Measurements from ENCODE around the gene WNT1. TPM values are rescaled to one million over a fixed set of nuclear protein-coding genes. Genes with fewer than 3 reads are reported as not detected.

WNT1 gene
- total and polyA plus RNA-seq, 10 of the 15 experiments (the other 5 are each of a cell fraction or from before 2014, with no cell fraction given) = not detected

- no peak for TF ChIP-seq ZBTB11 (CRISPR knock-in tag; IDR thresholded peaks at IDR 0.05)
- no peak for TF ChIP-seq SREBF2 (IDR thresholded peaks at IDR 0.05; ENCODE audit: low read length)
- no peak for TF ChIP-seq PAX5 (IDR thresholded peaks at IDR 0.05; ENCODE audit: borderline replicate concordance, low read depth, low read length)
- no peak for TF ChIP-seq SP1 (IDR thresholded peaks at IDR 0.05; ENCODE audit: low read depth, low read length)
- TF ChIP-seq DPF2 (IDR thresholded peaks at IDR 0.05) = peak; percentile 80
- no peak for TF ChIP-seq CHD4 (IDR thresholded peaks at IDR 0.05)
- TF ChIP-seq BCL3 (IDR thresholded peaks at IDR 0.05; ENCODE audit: borderline replicate concordance, insufficient read depth, low read depth, low read length, poor library complexity, severe bottlenecking) = no peak
- peak; percentile 97 for TF ChIP-seq EED (IDR thresholded peaks at IDR 0.05; ENCODE audit: low read depth)
- TF ChIP-seq BHLHE40 (IDR thresholded peaks at IDR 0.05; ENCODE audit: borderline replicate concordance in 1 of 2, low read depth in 2 of 2, low read length in 1 of 2) = peak; percentile 49 to 70; a peak in 3 of 4 replicates
- no peak; the same call in 1 of the 2 replicates for TF ChIP-seq MTA2 (IDR thresholded peaks at IDR 0.05; ENCODE audit: low read depth)
- TF ChIP-seq ETV6 (conservative IDR thresholded peaks at IDR 0.05 in 1 of 2, IDR thresholded peaks at IDR 0.05 in 1 of 2; ENCODE audit: borderline replicate concordance in 1 of 2, low read depth in 1 of 2) = no peak
- no peak for TF ChIP-seq ZBTB4 (CRISPR knock-in tag; IDR thresholded peaks at IDR 0.05)
- TF ChIP-seq CBX3 (IDR thresholded peaks at IDR 0.05; ENCODE audit: borderline replicate concordance, low read depth) = no peak
- TF ChIP-seq REST (IDR thresholded peaks at IDR 0.05; ENCODE audit: low read depth, low read length) = no peak
- TF ChIP-seq FOXM1 (IDR thresholded peaks at IDR 0.05; ENCODE audit: low read depth, low read length) = peak; percentile 50; the same call in 1 of the 2 replicates
- TF ChIP-seq POLR2A (IDR thresholded peaks at IDR 0.05; ENCODE audit: low read depth, low read length) = no peak
- no peak for TF ChIP-seq SUZ12 (IDR thresholded peaks at IDR 0.05; ENCODE audit: unreplicated experiment)
Observed at GRCh38 chr12:48977290-48978281, 536 bp upstream of the WNT1 start (continued).

Data from GM12878 (cell line).